GM21737 (cell line): ENCODE data around the gene SNX14.
A peak's percentile ranks its signal among the peaks of the same experiment; 100 is the strongest.

Experiments
- ATAC-seq: cut with Tn5 transposase; IDR thresholded peaks from one replicate; pipeline ENCODE4 v1.9.1; 2021; ENCODE audit warnings: mild to moderate bottlenecking, moderate library complexity; ENCODE audit not compliant: unreplicated experiment

SNX14 gene

GRCh38 chr6:85464722-85465150 lies 128.9 kb downstream of the SNX14 start:
- no peak for ATAC-seq

- no peak for ATAC-seq
Observed at GRCh38 chr6:85464260-85464644, 129.4 kb downstream of the SNX14 start.

GRCh38 chr6:85463621-85464259 lies 129.9 kb downstream of the SNX14 start:
- ATAC-seq = no peak

GRCh38 chr6:85462673-85463072 lies 131.0 kb downstream of the SNX14 start:
- no peak for ATAC-seq

- ATAC-seq = no peak
Observed at GRCh38 chr6:85461798-85462170, 131.9 kb downstream of the SNX14 start.

GRCh38 chr6:85460921-85461797 lies 132.5 kb downstream of the SNX14 start:
- peak; percentile 70 for ATAC-seq

- ATAC-seq = no peak
Observed at GRCh38 chr6:85460154-85460920, 133.3 kb downstream of the SNX14 start.

- no peak for ATAC-seq
Observed at GRCh38 chr6:85459224-85459901, 134.3 kb downstream of the SNX14 start.

GRCh38 chr6:85458782-85459181 lies 134.9 kb downstream of the SNX14 start:
- no peak for ATAC-seq

- ATAC-seq = no peak
Observed at GRCh38 chr6:85458184-85458583, 135.5 kb downstream of the SNX14 start.

- ATAC-seq = no peak
Observed at GRCh38 chr6:85456782-85457181, 136.9 kb downstream of the SNX14 start.
